Left kidney (tissue), 2 donors: ENCODE measurements around the gene KAT2A. TPM values are rescaled to one million over a fixed set of nuclear protein-coding genes. Genes with fewer than 3 reads are reported as not detected.

Experiments used
- DNase-seq: peaks from one replicate; pipeline ENCODE4 v3.0.0-alpha.2; 2013
- polyA plus RNA-seq: library from polyadenylated mRNA; unstranded; fragments of 120-200 nt; gene quantifications from one replicate; pipeline ENCODE4 v1.2.1, GENCODE V29; 2013; ENCODE audit not compliant: insufficient read length

KAT2A gene
- polyA plus RNA-seq, 1 donor = 70.7 TPM

- no peak for DNase-seq
Measured at GRCh38 chr17:42094375-42095069, 26.6 kb downstream of the KAT2A start.

- no peak for DNase-seq
Measured at GRCh38 chr17:42092939-42093338, 28.2 kb downstream of the KAT2A start.

GRCh38 chr17:42090964-42091790, 30.0 kb downstream of the KAT2A start:
- DNase-seq = no peak

- DNase-seq = no peak
Measured at GRCh38 chr17:42088736-42089135, 32.4 kb downstream of the KAT2A start.

- no peak for DNase-seq
Measured at GRCh38 chr17:42087736-42088705, 33.1 kb downstream of the KAT2A start.

- DNase-seq = no peak
Measured at GRCh38 chr17:42087042-42087701, 34.0 kb downstream of the KAT2A start.

GRCh38 chr17:42081516-42082129, 39.5 kb downstream of the KAT2A start:
- no peak for DNase-seq

GRCh38 chr17:42079541-42079940, 41.6 kb downstream of the KAT2A start:
- no peak for DNase-seq

GRCh38 chr17:42078396-42079043, 42.6 kb downstream of the KAT2A start:
- no peak for DNase-seq

- no peak for DNase-seq
Measured at GRCh38 chr17:42077755-42078154, 43.4 kb downstream of the KAT2A start.

- no peak for DNase-seq
Measured at GRCh38 chr17:42076797-42077559, 44.2 kb downstream of the KAT2A start.

GRCh38 chr17:42075789-42076188, 45.4 kb downstream of the KAT2A start:
- DNase-seq = no peak

GRCh38 chr17:42072323-42073187, 48.6 kb downstream of the KAT2A start:
- no peak for DNase-seq

- DNase-seq = no peak
Measured at GRCh38 chr17:42071810-42072209, 49.4 kb downstream of the KAT2A start.

GRCh38 chr17:42068979-42069378, 52.2 kb downstream of the KAT2A start:
- DNase-seq = no peak

GRCh38 chr17:42067371-42068091, 53.6 kb downstream of the KAT2A start:
- DNase-seq = no peak

GRCh38 chr17:42065201-42065600, 56.0 kb downstream of the KAT2A start:
- DNase-seq = no peak
